ENCODE results near the gene GABBR2. TPM values are rescaled to one million over a fixed set of nuclear protein-coding genes. Genes with fewer than 3 reads are reported as not detected.

GABBR2 gene
- total RNA-seq, 1 donor, result not detected

- H3K4me3 ChIP-seq (ENCODE audit: low read depth, low read length), result no peak overlapping the region
- DNase-seq (ENCODE audit: low read depth), result no peak
- no peak for TF ChIP-seq CTCF (IDR thresholded peaks at IDR 0.05; ENCODE audit: insufficient read depth, low read depth, low read length)
Measured at GRCh38 chr9:98361645-98362044, 347.1 kb downstream of the GABBR2 start.

GRCh38 chr9:98360176-98360708 lies 348.5 kb downstream of the GABBR2 start:
- TF ChIP-seq CTCF (IDR thresholded peaks at IDR 0.05; ENCODE audit: insufficient read depth, low read depth, low read length), result no peak
- no peak overlapping the region for H3K4me3 ChIP-seq (ENCODE audit: low read depth, low read length)
- DNase-seq (ENCODE audit: low read depth), result no peak

GRCh38 chr9:98359569-98359968 lies 349.2 kb downstream of the GABBR2 start:
- DNase-seq (ENCODE audit: low read depth), result no peak
- TF ChIP-seq CTCF (IDR thresholded peaks at IDR 0.05; ENCODE audit: insufficient read depth, low read depth, low read length), result no peak
- H3K4me3 ChIP-seq (ENCODE audit: low read depth, low read length), result no peak overlapping the region

GRCh38 chr9:98357921-98358535 lies 350.7 kb downstream of the GABBR2 start:
- no peak for TF ChIP-seq CTCF (IDR thresholded peaks at IDR 0.05; ENCODE audit: insufficient read depth, low read depth, low read length)
- H3K4me3 ChIP-seq (ENCODE audit: low read depth, low read length), result no peak overlapping the region
- no peak for DNase-seq (ENCODE audit: low read depth)

GRCh38 chr9:98356953-98357690 lies 351.6 kb downstream of the GABBR2 start:
- DNase-seq (ENCODE audit: low read depth), result peak; percentile 72
- TF ChIP-seq CTCF (IDR thresholded peaks at IDR 0.05; ENCODE audit: insufficient read depth, low read depth, low read length), result no peak
- no peak overlapping the region for H3K4me3 ChIP-seq (ENCODE audit: low read depth, low read length)

GRCh38 chr9:98356326-98356725 lies 352.4 kb downstream of the GABBR2 start:
- no peak overlapping the region for H3K4me3 ChIP-seq (ENCODE audit: low read depth, low read length)
- DNase-seq (ENCODE audit: low read depth), result no peak
- no peak for TF ChIP-seq CTCF (IDR thresholded peaks at IDR 0.05; ENCODE audit: insufficient read depth, low read depth, low read length)

Data from fibroblast of villous mesenchyme (primary cell).